Muscle of leg (tissue), 11 donors: ENCODE data around the gene LYPLAL1. TPM values are rescaled to one million over a fixed set of nuclear protein-coding genes. Genes with fewer than 3 reads are reported as not detected.
"Not testable (repeated sequence)": the region's sequence is repeated elsewhere in the genome, so short reads cannot be mapped to it uniquely, and the experiment has no call there.

Experiments used
- DNase-seq: peaks from one replicate; pipeline ENCODE4 v3.0.0; 2013
- H3K27ac ChIP-seq: one replicate; pipeline ENCODE4 v1.5.1; 2013; ENCODE audit warnings: mild to moderate bottlenecking, low read length, control low read depth
- H3K27me3 ChIP-seq: one replicate; pipeline ENCODE4 v1.6.1; 2013; ENCODE audit warnings: low read length; ENCODE audit not compliant: control insufficient read depth, insufficient read depth
- H3K36me3 ChIP-seq: one replicate; pipeline ENCODE4 v1.6.1; 2013; ENCODE audit warnings: low read length; ENCODE audit not compliant: control insufficient read depth, insufficient read depth
- H3K4me1 ChIP-seq: one replicate; pipeline ENCODE4 v1.6.1; 2013; ENCODE audit warnings: low read length; ENCODE audit not compliant: control insufficient read depth, insufficient read depth
- H3K4me3 ChIP-seq: one replicate; pipeline ENCODE4 v1.5.1; 2013; ENCODE audit warnings: low read length, control low read depth
- H3K9me3 ChIP-seq: replicated peaks from 2 replicates; pipeline ENCODE4 v1.6.1; 2013; ENCODE audit warnings: low read depth, low read length; ENCODE audit not compliant: control insufficient read depth
- WGBS: methylation state at CpG from one replicate; pipeline ENCODE4 v1.1.5; 2013; ENCODE audit warnings: missing lambda C conversion rate; ENCODE audit not compliant: insufficient coverage; 5-methylcytosine and 5-hydroxymethylcytosine counted together
- polyA plus RNA-seq, 8 donors: library from polyadenylated mRNA; unstranded; fragments of 120-200 nt; gene quantifications; one replicate each; pipeline versions ENCODE4 v1.2.1 to v1.2.3, GENCODE V29; 2013; ENCODE audit warnings: inconsistent platforms in 1 of 8, low replicate concordance in 1 of 8; ENCODE audit not compliant: insufficient read length in 8 of 8, insufficient read depth in 1 of 8
- total RNA-seq: library from RNA; stranded (reverse); fragments of 120-200 nt; gene quantifications from one replicate; pipeline ENCODE4 v1.2.4, GENCODE V29; 2013

The LYPLAL1 gene
- total and polyA plus RNA-seq, 9 donors = 25.3 to 53.9 (median 29.7) TPM

DNA sequence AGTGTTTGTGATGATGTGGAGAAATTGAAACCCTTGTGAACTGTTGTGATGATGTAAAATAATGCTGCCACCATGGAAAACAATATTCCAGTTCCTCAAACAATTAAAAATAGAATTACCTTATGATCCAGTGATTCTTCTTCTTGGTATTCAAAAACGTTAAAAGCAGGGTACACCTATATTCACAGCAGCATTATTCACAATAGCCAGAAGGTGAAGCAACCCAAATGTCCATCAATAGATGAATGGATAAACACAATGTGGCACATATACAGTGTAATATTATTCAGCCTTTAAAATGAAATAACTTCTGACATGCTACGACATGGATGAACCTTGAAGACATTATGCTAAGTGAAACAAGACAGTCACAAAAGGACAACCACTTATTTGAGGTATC, 59.2 kb downstream of the LYPLAL1 start:
- no peaks in the 10 kb centered on the region for H3K27me3 ChIP-seq
- no peaks in the 10 kb centered on the region for H3K9me3 ChIP-seq
- H3K4me3 ChIP-seq = no peak overlapping the region
- DNase-seq = no peak
- WGBS = no CpG with 5 or more reads among the region's 2 CpGs
- peaks cover under 1% of the 10 kb centered on the region for H3K4me1 ChIP-seq
- H3K27ac ChIP-seq = no peak overlapping the region
- H3K36me3 ChIP-seq = no peaks in the 10 kb centered on the region

DNA sequence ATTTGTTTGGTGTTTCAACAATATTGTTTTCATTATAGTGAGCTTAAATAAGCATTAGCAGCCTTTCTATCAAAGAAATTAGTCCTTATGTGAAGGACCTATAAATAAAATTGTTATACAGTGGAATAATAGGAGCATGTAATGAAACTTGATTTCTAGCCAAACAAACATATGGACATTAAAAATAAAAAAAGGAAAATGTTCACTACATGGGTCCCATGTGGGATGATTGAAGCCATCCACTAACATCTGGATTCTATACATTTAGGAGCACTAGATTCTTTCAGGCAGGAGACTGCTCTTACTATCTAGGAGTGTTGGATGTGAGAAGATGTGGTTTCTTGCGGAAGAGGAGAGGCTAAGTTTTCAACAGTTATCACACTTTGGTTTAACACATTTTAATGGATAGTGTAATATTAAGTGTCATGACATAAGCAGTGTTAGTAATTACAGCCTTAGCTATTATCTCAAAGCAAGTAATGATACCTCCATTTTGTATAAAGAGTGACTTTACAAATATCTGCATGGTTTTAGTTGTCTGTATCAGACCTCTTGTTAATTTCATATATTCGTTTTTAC, 62.3 kb downstream of the LYPLAL1 start:
- Histone ChIP-seq H3K36me3 (no peaks in the 10 kb centered on the region), H3K27ac (no peak overlapping the region), H3K9me3 (no peaks in the 10 kb centered on the region), H3K4me3 (no peak overlapping the region), H3K4me1 (no peaks in the 10 kb centered on the region), H3K27me3 (no peaks in the 10 kb centered on the region)
- DNase-seq = peak; percentile 59
- WGBS = no CpG with 5 or more reads among the region's 2 CpGs

DNA sequence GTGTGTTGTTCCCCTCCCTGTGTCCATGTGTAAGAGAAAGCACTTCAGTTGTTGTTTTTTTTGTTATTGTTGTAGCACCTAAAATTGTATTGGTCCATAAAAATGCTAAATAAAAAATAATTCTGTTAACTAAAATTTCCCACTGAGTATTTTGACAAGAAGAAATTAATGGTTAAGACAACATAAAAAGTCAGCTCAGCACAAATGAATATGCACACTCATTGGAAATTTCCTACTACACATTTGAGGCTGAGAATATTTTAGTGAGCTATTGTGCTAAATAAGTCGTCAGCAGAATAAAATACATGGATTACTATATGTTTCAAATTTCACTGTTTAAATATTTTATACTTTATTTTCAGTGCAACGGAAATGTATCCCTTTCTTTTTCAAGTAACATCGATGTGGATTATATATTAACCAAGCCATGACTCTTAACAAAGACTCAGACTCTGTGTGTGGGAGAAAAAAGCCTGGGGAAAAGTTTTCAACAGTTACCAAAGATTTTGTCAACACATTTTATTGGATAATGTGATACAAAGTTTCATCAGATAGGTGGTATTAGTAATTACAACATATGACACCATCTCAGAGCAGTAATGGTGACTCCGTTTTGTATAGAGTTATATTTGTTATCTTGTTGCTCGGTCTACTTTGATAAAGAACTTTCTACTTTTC, 63.4 kb downstream of the LYPLAL1 start:
- Histone ChIP-seq H3K4me3 (no peak overlapping the region), H3K27me3 (no peaks in the 10 kb centered on the region), H3K9me3 (no peaks in the 10 kb centered on the region), H3K27ac (no peak overlapping the region), H3K4me1 (no peaks in the 10 kb centered on the region), H3K36me3 (no peaks in the 10 kb centered on the region)
- no CpG with 5 or more reads among the region's 5 CpGs for WGBS
- no peak for DNase-seq

DNA sequence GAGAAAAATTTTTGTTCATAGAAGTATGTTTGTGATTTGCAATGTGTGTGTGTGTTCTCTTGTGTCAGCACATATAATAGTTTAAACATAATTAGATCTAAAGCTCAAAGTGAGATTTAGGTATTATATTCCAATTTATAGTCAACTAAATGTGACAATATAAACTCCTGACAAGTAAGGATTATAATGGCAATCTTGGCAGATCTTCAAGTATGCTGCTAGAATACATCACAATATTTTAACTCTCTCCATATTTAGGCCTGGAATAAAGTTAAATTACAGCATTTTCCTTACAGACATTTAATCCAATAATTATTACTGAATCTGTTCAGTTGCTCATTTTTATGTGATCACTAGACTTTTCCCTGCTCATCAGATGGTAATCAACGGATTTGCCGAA, 65.8 kb downstream of the LYPLAL1 start:
- no peaks in the 10 kb centered on the region for H3K4me1 ChIP-seq
- no peak overlapping the region for H3K4me3 ChIP-seq
- no peak overlapping the region for H3K27ac ChIP-seq
- no peaks in the 10 kb centered on the region for H3K27me3 ChIP-seq
- H3K9me3 ChIP-seq = no peaks in the 10 kb centered on the region
- H3K36me3 ChIP-seq = no peaks in the 10 kb centered on the region
- DNase-seq = peak; percentile 37
- no CpG with 5 or more reads among the region's 2 CpGs for WGBS

DNA sequence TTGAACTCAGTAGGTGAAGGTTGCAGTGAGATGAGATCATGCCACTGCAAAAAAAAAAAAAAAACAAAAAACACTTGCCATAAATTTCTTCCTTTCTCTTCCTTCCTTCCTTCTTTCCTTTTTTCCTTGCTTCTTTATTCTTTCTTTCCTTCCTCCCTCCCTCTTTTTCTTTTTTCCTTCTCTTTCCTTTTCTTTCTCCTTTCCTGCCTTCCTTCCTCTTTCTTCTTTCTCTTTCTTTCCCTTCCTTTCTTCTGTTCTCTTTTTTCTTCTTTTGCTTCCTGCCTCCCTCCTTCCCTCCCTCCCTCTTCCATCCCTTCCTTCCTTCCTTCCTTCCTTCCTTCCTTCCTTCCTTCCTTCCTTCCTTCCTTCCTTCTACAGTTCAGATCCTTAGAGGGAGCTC, 71.2 kb downstream of the LYPLAL1 start:
- no peak overlapping the region for H3K4me3 ChIP-seq
- H3K27ac ChIP-seq = no peak overlapping the region
- H3K4me1 ChIP-seq = no peaks in the 10 kb centered on the region
- no peaks in the 10 kb centered on the region for H3K27me3 ChIP-seq
- DNase-seq = no peak
- H3K9me3 ChIP-seq = no peaks in the 10 kb centered on the region
- H3K36me3 ChIP-seq = no peaks in the 10 kb centered on the region

DNA sequence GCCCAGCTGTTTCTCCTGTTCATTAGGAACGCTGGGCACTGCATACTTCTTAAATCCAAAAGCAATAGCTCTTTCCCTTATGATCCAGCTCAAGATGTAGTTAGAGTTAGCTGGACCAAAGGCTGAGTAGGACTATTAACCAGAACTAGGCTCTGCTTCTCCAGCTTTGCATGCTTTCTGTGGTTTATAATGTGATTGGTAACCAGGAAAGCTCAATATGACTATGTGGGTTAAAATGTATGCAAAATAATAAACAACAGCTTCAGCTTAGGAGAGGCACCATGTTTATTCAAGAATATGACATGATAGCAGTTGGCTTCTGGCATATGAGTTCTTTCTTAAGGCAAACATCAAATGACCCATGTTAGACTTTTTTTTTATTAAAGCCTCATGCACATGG, 73.8 kb downstream of the LYPLAL1 start:
- no CpG with 5 or more reads among the region's 1 CpG for WGBS
- Histone ChIP-seq H3K9me3 (no peaks in the 10 kb centered on the region), H3K36me3 (no peaks in the 10 kb centered on the region), H3K27me3 (no peaks in the 10 kb centered on the region), H3K4me3 (no peak overlapping the region), H3K27ac (no peak overlapping the region), H3K4me1 (no peaks in the 10 kb centered on the region)
- no peak for DNase-seq

DNA sequence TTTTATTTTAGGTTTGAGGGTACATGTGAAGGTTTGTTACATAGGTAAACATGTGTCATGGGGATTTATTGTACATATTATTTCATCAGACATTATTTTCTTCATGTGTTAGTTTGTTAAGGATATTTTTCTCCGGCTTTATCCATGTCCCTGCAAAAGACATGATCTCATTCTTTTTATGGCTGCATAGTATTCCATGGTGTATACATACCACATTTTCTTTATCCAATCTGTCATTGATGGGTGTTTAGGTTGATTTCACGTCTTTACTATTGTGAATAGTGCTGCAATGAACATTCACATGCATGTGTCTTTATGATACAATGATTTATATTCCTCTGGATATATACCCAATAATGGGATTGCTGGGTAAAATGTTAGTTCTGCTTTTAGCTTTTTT, 76.8 kb downstream of the LYPLAL1 start:
- H3K27me3 ChIP-seq, H3K27ac ChIP-seq, H3K36me3 ChIP-seq, H3K4me3 ChIP-seq, DNase-seq, H3K4me1 ChIP-seq, H3K9me3 ChIP-seq: not testable (repeated sequence)
- WGBS = no CpG with 5 or more reads among the region's 2 CpGs

DNA sequence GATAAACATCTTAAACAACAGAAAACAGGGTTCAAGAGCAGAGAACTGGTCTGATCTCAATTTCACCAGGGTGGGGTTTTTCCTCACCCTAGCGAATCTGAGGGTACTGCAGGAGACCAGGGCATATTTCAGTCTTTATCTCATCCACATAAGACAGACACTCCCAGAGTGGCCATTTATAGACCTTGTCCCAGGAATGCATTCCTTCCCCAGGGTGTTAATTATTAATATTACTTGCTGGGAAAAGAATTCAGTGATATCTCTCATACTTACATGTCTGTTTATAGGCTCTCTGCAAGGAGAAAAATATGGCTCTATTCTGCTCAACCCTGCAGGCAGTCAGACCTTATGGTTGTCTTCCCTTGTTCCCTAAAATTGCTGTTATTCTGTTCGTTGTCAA, 84.1 kb downstream of the LYPLAL1 start:
- WGBS = 83% methylated on average over 1 of the region's 2 CpGs
- no peaks in the 10 kb centered on the region for H3K27me3 ChIP-seq
- H3K9me3 ChIP-seq = peaks cover 8% of the 10 kb centered on the region
- no peak overlapping the region for H3K27ac ChIP-seq
- H3K36me3 ChIP-seq = no peaks in the 10 kb centered on the region
- no peak overlapping the region for H3K4me3 ChIP-seq
- DNase-seq = no peak
- H3K4me1 ChIP-seq = no peaks in the 10 kb centered on the region

DNA sequence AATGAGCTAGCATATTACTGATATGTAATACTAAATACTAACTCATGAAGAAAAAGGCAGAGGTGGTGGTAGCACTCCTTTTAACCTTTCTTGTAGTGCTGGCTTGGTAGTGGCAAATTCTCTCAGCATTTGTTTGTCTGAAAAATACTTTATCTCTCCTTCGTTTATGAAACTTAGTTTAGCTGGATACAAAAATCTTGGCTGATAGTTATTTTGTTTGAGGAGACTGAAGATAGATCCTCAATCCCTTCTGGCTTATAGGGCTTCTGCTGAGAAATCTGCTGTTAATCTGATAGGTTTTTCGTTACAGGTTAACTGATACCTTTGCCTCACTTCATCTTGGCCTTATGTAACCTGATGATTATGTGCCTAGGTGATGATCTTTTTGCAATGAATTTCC, 87.8 kb downstream of the LYPLAL1 start:
- H3K4me1 ChIP-seq = peaks cover 3% of the 10 kb centered on the region
- WGBS = no CpG with 5 or more reads among the region's 2 CpGs
- H3K4me3 ChIP-seq = no peak overlapping the region
- H3K36me3 ChIP-seq = no peaks in the 10 kb centered on the region
- no peak overlapping the region for H3K27ac ChIP-seq
- H3K9me3 ChIP-seq = peaks cover 8% of the 10 kb centered on the region
- no peaks in the 10 kb centered on the region for H3K27me3 ChIP-seq
- DNase-seq = no peak
